ENCODE results near the gene DNAJB6. TPM values are rescaled to one million over a fixed set of nuclear protein-coding genes. Genes with fewer than 3 reads are reported as not detected.

Gene DNAJB6
- polyA plus RNA-seq, 1 experiment = 188 TPM

GRCh38 chr7:157462840-157463239 is 126.0 kb downstream of the DNAJB6 start:
- Histone ChIP-seq H3K4me3 (ENCODE audit: low read depth, low read length) (no peak overlapping the region), H3K9me3 (ENCODE audit: control insufficient read depth, insufficient read depth, low read length) (peaks cover 5% of the 10 kb centered on the region; the same call in 1 of the 2 replicates), H3K27ac (ENCODE audit: low read depth, low read length) (no peak overlapping the region), H3K27me3 (ENCODE audit: control insufficient read depth, insufficient read depth, low read length) (peaks cover 22% of the 10 kb centered on the region)
- ChIA-PET POLR2A (no interaction called here), CTCF (no interaction called here)
- no peak for DNase-seq (ENCODE audit: low read depth, low spot score)
- TF ChIP-seq CTCF (IDR thresholded peaks at IDR 0.05; ENCODE audit: low read depth, low read length) = no peak

GRCh38 chr7:157463245-157463644 is 126.4 kb downstream of the DNAJB6 start:
- CTCF ChIA-PET = no interaction called here
- POLR2A ChIA-PET = no interaction called here
- Histone ChIP-seq H3K9me3 (ENCODE audit: control insufficient read depth, insufficient read depth, low read length) (peaks cover 9% of the 10 kb centered on the region), H3K4me3 (ENCODE audit: low read depth, low read length) (no peak overlapping the region), H3K27ac (ENCODE audit: low read depth, low read length) (no peak overlapping the region), H3K27me3 (ENCODE audit: control insufficient read depth, insufficient read depth, low read length) (peaks cover 22% of the 10 kb centered on the region)
- DNase-seq (ENCODE audit: low read depth, low spot score) = no peak
- TF ChIP-seq CTCF (IDR thresholded peaks at IDR 0.05; ENCODE audit: low read depth, low read length) = no peak

GRCh38 chr7:157464111-157464970 is 127.5 kb downstream of the DNAJB6 start:
- Histone ChIP-seq H3K27me3 (ENCODE audit: control insufficient read depth, insufficient read depth, low read length) (peaks cover 19% of the 10 kb centered on the region), H3K27ac (ENCODE audit: low read depth, low read length) (no peak overlapping the region), H3K4me3 (ENCODE audit: low read depth, low read length) (no peak overlapping the region), H3K9me3 (ENCODE audit: control insufficient read depth, insufficient read depth, low read length) (peaks cover 20% of the 10 kb centered on the region)
- TF ChIP-seq CTCF (IDR thresholded peaks at IDR 0.05; ENCODE audit: low read depth, low read length) = no peak
- DNase-seq (ENCODE audit: low read depth, low spot score) = no peak
- CTCF ChIA-PET = no interaction called here
- POLR2A ChIA-PET = no interaction called here

- no peak for TF ChIP-seq CTCF (IDR thresholded peaks at IDR 0.05; ENCODE audit: low read depth, low read length)
- DNase-seq (ENCODE audit: low read depth, low spot score) = no peak
- Histone ChIP-seq H3K27ac (ENCODE audit: low read depth, low read length) (no peak overlapping the region), H3K27me3 (ENCODE audit: control insufficient read depth, insufficient read depth, low read length) (peaks cover 19% of the 10 kb centered on the region), H3K9me3 (ENCODE audit: control insufficient read depth, insufficient read depth, low read length) (peaks cover 29% of the 10 kb centered on the region), H3K4me3 (ENCODE audit: low read depth, low read length) (no peak overlapping the region)
- ChIA-PET CTCF (interaction anchor here (1.0 kb wide), 1 partner anchor 9 kb away, joined by 3 read pairs; no protein-coding TSS in a partner anchor), POLR2A (no interaction called here)
Measured at GRCh38 chr7:157464971-157465886, 128.4 kb downstream of the DNAJB6 start.
